ENCODE results near the gene ZNF263.

Gene ZNF263

GRCh38 chr16:3248596-3248995 is 34.7 kb upstream of the ZNF263 start:
- Histone ChIP-seq H3K27ac (replicated peaks) (no peak overlapping the region), H3K4me3 (replicated peaks; ENCODE audit: insufficient read depth, low read length) (no peak overlapping the region), H3K27me3 (ENCODE audit: insufficient read depth, poor library complexity, severe bottlenecking) (no peaks in the 10 kb centered on the region)
- TF ChIP-seq POLR2AphosphoS5 (IDR thresholded peaks at IDR 0.05; ENCODE audit: low read depth) = no peak
- TF ChIP-seq REST (IDR thresholded peaks at IDR 0.05; ENCODE audit: insufficient replicate concordance, low read depth) = no peak
- no peak for TF ChIP-seq GABPA (IDR thresholded peaks at IDR 0.05; ENCODE audit: low read depth)
- TF ChIP-seq CTCF (IDR thresholded peaks at IDR 0.05; ENCODE audit: insufficient read depth, low read length) = no peak
- TF ChIP-seq SPI1 (IDR thresholded peaks at IDR 0.05; ENCODE audit: borderline replicate concordance, low read depth) = no peak
- DNase-seq (ENCODE audit: low read depth in 1 of 2, low spot score in 1 of 2) = no peak

GRCh38 chr16:3249020-3249419 is 34.3 kb upstream of the ZNF263 start:
- DNase-seq (ENCODE audit: low read depth in 1 of 2, low spot score in 1 of 2) = no peak
- Histone ChIP-seq H3K27me3 (ENCODE audit: insufficient read depth, poor library complexity, severe bottlenecking) (no peaks in the 10 kb centered on the region), H3K27ac (replicated peaks) (no peak overlapping the region), H3K4me3 (replicated peaks; ENCODE audit: insufficient read depth, low read length) (no peak overlapping the region)
- TF ChIP-seq POLR2AphosphoS5 (IDR thresholded peaks at IDR 0.05; ENCODE audit: low read depth) = no peak
- TF ChIP-seq SPI1 (IDR thresholded peaks at IDR 0.05; ENCODE audit: borderline replicate concordance, low read depth) = no peak
- no peak for TF ChIP-seq REST (IDR thresholded peaks at IDR 0.05; ENCODE audit: insufficient replicate concordance, low read depth)
- no peak for TF ChIP-seq GABPA (IDR thresholded peaks at IDR 0.05; ENCODE audit: low read depth)
- TF ChIP-seq CTCF (IDR thresholded peaks at IDR 0.05; ENCODE audit: insufficient read depth, low read length) = no peak

- no peaks in the 10 kb centered on the region for H3K27me3 ChIP-seq (ENCODE audit: insufficient read depth, poor library complexity, severe bottlenecking)
- DNase-seq (ENCODE audit: low read depth in 1 of 2, low spot score in 1 of 2) = no peak
- no peak overlapping the region for H3K4me3 ChIP-seq (replicated peaks; ENCODE audit: insufficient read depth, low read length)
- no peak for TF ChIP-seq GABPA (IDR thresholded peaks at IDR 0.05; ENCODE audit: low read depth)
- no peak for TF ChIP-seq CTCF (IDR thresholded peaks at IDR 0.05; ENCODE audit: insufficient read depth, low read length)
- no peak for TF ChIP-seq POLR2AphosphoS5 (IDR thresholded peaks at IDR 0.05; ENCODE audit: low read depth)
- no peak for TF ChIP-seq SPI1 (IDR thresholded peaks at IDR 0.05; ENCODE audit: borderline replicate concordance, low read depth)
- TF ChIP-seq REST (IDR thresholded peaks at IDR 0.05; ENCODE audit: insufficient replicate concordance, low read depth) = no peak
- no peak overlapping the region for H3K27ac ChIP-seq (replicated peaks)
These were observed 33.8 kb upstream of the ZNF263 start for GRCh38 chr16:3249451-3249850.
